Measurements from ENCODE around the gene MADCAM1.

DNA sequence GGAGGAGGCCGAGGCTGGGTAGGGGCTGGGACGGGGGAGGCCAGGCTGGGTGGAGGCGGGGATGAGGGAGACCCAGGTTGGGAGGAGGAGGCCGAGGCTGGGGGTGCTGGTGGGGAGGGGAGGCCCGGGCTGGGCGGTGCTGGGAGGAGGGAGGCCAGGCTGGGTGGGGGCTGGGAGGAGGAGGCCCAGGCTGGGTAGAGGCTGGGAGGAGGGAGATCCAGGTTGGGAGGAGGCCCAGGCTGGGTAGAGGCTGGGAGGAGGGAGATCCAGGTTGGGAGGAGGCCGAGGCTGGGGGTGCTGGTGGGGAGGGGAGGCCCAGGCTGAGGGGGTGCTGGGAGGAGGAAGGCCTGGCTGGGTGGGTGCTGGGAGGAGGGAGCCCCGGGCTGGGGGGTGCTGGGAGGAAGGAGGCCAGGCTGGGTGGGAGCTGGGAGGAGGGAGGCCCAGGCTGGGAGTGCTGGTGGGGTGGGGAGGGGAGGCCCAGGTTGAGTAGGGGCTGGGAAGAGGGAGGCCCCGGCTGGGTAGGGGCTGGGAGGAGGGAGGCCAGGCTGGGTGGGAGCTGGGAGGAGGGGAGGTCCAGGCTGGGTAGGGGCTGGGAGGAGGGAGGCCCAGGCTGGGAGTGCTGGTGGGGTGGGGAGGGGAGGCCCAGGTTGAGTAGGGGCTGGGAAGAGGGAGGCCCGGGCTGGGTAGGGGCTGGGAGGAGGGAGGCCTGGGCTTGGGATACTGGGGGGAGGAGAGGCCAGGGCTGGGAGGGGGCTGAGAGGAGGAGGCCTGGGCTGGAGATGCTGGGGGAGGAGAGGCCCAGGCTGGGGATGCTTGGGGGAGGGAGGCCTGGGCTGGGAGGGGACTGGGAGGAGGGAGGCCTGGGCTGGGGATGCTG lies 21.7 kb downstream of the MADCAM1 start:
- TF ChIP-seq POLR2AphosphoS5 (IDR thresholded peaks at IDR 0.05; ENCODE audit: low read depth, low read length) (no peak), TAF1 (IDR thresholded peaks at IDR 0.05; ENCODE audit: borderline replicate concordance, insufficient read depth, low read length) (no peak)

Measured in PFSK-1 (cell line).